Tibial nerve (tissue), 4 donors: ENCODE data around the gene IMPA2.

Experiments used
- CTCF ChIP-seq, 5 experiments: fragments of 200-600 bp in 3 of 5; fragments of 450-650 bp in 2 of 5; sonication (generic) in 3 of 5; IDR thresholded peaks; one replicate each; pipeline ENCODE4 v1.5.1; 2016 to 2019; ENCODE audit warnings: antibody characterized with exemption in 5 of 5, mild to moderate bottlenecking in 3 of 5, moderate library complexity in 2 of 5
- EP300 ChIP-seq, 2 donors: sonication (generic); formaldehyde crosslinking; IDR thresholded peaks; one replicate each; pipeline ENCODE4 v1.6.1; 2017; ENCODE audit warnings: antibody characterized with exemption in 2 of 2, mild to moderate bottlenecking in 1 of 2
- POLR2A ChIP-seq, 2 donors: fragments of 450-650 bp; IDR thresholded peaks; one replicate each; pipeline ENCODE4 v1.6.1; 2017; ENCODE audit warnings: antibody characterized with exemption in 2 of 2, mild to moderate bottlenecking in 2 of 2, moderate library complexity in 2 of 2

DNA sequence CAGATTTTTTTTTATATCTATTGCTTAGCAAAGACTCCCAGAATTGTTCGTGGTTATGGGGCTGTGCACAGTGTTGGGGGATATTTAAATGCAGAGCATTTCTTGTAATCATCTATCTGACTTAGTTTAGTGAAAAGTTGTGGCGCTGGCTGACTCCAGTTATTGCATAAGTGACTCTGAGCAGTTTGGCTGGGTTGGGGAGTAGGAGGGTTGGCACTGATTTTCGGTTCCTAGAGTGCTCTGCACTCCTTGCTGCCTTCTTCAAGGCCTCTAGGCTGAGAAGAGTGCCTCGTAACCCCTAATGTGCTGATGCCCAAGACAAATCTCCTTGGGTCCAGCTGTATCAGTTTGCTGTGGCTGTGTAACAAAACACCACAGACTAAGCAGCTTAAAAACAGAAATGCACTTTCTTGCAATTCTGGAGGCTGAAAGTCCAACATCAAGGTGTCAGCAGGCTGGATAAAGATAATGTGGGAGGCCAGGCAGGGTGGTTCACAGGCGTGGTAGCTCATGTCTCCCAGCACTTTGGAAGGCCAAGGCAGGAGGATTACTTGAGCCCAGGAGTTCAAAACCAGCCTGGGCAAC is 6.5 kb upstream of the IMPA2 start:
- TF ChIP-seq CTCF (IDR thresholded peaks at IDR 0.05): no peak
- TF ChIP-seq POLR2A (IDR thresholded peaks at IDR 0.05): no peak
- TF ChIP-seq EP300 (IDR thresholded peaks at IDR 0.05): no peak
